Measurements from ENCODE around the gene EQTN. TPM values are rescaled to one million over a fixed set of nuclear protein-coding genes. Genes with fewer than 3 reads are reported as not detected.

The EQTN gene
- total RNA-seq, 1 donor, result not detected

Other genes starting within 250 kb of the EQTN start
- gene TEK, start 187.9 kb downstream of the EQTN start, total RNA-seq, result 1.6 TPM
- gene IFNK, start 227.1 kb upstream of the EQTN start, total RNA-seq, result not detected
- 0.54 TPM for gene MOB3B, start 232.7 kb upstream of the EQTN start, total RNA-seq